SK-N-SH treated with all-trans-retinoic acid at 6 μM for 48 hours (cell line): ENCODE results near the gene CACNB4.
"Not testable (repeated sequence)": the region's sequence is repeated elsewhere in the genome, so short reads cannot be mapped to it uniquely, and the experiment has no call there.

ENCODE experiments used
- ATAC-seq: fragments of 200-7000 bp; cut with Tn5 transposase; 3 replicates; pipeline ENCODE4 v1.9.1; 2020; ENCODE audit warnings: mild to moderate bottlenecking, moderate library complexity
- BACH2 ChIP-seq: fragments of 250-450 bp; sonication (Bioruptor Pico); IDR thresholded peaks from 2 replicates; pipeline ENCODE4 v1.9.0; 2021; ENCODE audit warnings: mild to moderate bottlenecking, borderline replicate concordance
- ESRRG ChIP-seq: fragments of 250-450 bp; sonication (Bioruptor Pico); IDR thresholded peaks from 2 replicates; pipeline ENCODE4 v1.6.1; 2021; ENCODE audit warnings: mild to moderate bottlenecking
- GLIS3 ChIP-seq: fragments of 250-450 bp; sonication (Bioruptor Pico); IDR thresholded peaks from 2 replicates; pipeline ENCODE4 v1.5.0; 2020; ENCODE audit warnings: mild to moderate bottlenecking, moderate library complexity
- ISL1 ChIP-seq: fragments of 250-450 bp; sonication (Bioruptor Pico); IDR thresholded peaks from 2 replicates; pipeline ENCODE4 v2.1.2; 2022; ENCODE audit warnings: mild to moderate bottlenecking, moderate library complexity
- OSR1 ChIP-seq: fragments of 250-450 bp; sonication (Bioruptor Pico); IDR thresholded peaks from 2 replicates; pipeline ENCODE4 v1.8.0; 2022; ENCODE audit warnings: moderate library complexity, mild to moderate bottlenecking, inconsistent platforms
- PPARA ChIP-seq: fragments of 250-450 bp; sonication (Bioruptor Pico); IDR thresholded peaks from 2 replicates; pipeline ENCODE4 v1.5.0; 2020; ENCODE audit warnings: mild to moderate bottlenecking, borderline replicate concordance
- RARB ChIP-seq: fragments of 250-450 bp; sonication (Bioruptor Pico); IDR thresholded peaks from 2 replicates; pipeline ENCODE4 v1.8.0; 2021; ENCODE audit warnings: mild to moderate bottlenecking, moderate library complexity
- SNAI2 ChIP-seq: fragments of 250-450 bp; sonication (Bioruptor Pico); IDR thresholded peaks from 2 replicates; pipeline ENCODE4 v1.5.0; 2020; ENCODE audit warnings: mild to moderate bottlenecking, moderate library complexity
- TCF4 ChIP-seq: fragments of 250-450 bp; sonication (Bioruptor Pico); IDR thresholded peaks from 2 replicates; pipeline ENCODE4 v1.8.0; 2021; ENCODE audit warnings: mild to moderate bottlenecking, moderate library complexity, borderline replicate concordance
- TOX ChIP-seq: fragments of 250-450 bp; sonication (Bioruptor Pico); IDR thresholded peaks from 2 replicates; pipeline ENCODE4 v1.8.0; 2021; ENCODE audit warnings: mild to moderate bottlenecking, moderate library complexity, borderline replicate concordance
- ZC3H10 ChIP-seq: fragments of 250-450 bp; sonication (Bioruptor Pico); IDR thresholded peaks from 2 replicates; pipeline ENCODE4 v1.5.1; 2021; ENCODE audit warnings: mild to moderate bottlenecking, moderate library complexity
- ZFP3 ChIP-seq: fragments of 250-450 bp; sonication (Bioruptor Pico); IDR thresholded peaks from 2 replicates; pipeline ENCODE4 v1.5.0; 2020; ENCODE audit warnings: mild to moderate bottlenecking, moderate library complexity
- ZFP30 ChIP-seq: fragments of 450-650 bp; formaldehyde crosslinking; IDR thresholded peaks from 2 replicates; pipeline ENCODE4 v1.5.0; 2022; ENCODE audit warnings: mild to moderate bottlenecking, moderate library complexity
- ZNF565 ChIP-seq: fragments of 450-650 bp; formaldehyde crosslinking; conservative IDR thresholded peaks from 2 replicates; pipeline ENCODE4 v1.5.0; 2020; ENCODE audit warnings: low read depth, mild to moderate bottlenecking, moderate library complexity
- ZNF70 ChIP-seq: fragments of 450-650 bp; formaldehyde crosslinking; IDR thresholded peaks from 2 replicates; pipeline ENCODE4 v1.5.0; 2020; ENCODE audit warnings: mild to moderate bottlenecking, moderate library complexity
- TF ChIP-seq, protein P1 (sequence below): fragments of 250-450 bp; sonication (Bioruptor Pico); IDR thresholded peaks from 2 replicates; pipeline ENCODE4 v1.5.0; 2020; ENCODE audit warnings: mild to moderate bottlenecking, moderate library complexity
- TF ChIP-seq, protein P2 (sequence below): fragments of 250-450 bp; sonication (Bioruptor Pico); IDR thresholded peaks from 2 replicates; pipeline ENCODE4 v1.8.0; 2021; ENCODE audit warnings: low read depth, mild to moderate bottlenecking, moderate library complexity, borderline replicate concordance
- TF ChIP-seq, protein P3 (sequence below): fragments of 250-450 bp; sonication (Bioruptor Pico); IDR thresholded peaks from 2 replicates; pipeline ENCODE4 v1.8.0; 2020; ENCODE audit warnings: mild to moderate bottlenecking, moderate library complexity, borderline replicate concordance
- TF ChIP-seq, protein P4 (sequence below): fragments of 250-450 bp; sonication (Bioruptor Pico); IDR thresholded peaks from 2 replicates; pipeline ENCODE4 v1.5.1; 2020; ENCODE audit warnings: low read depth, mild to moderate bottlenecking, moderate library complexity
- TF ChIP-seq, protein P5 (sequence below): fragments of 250-450 bp; sonication (Bioruptor Pico); IDR thresholded peaks from 2 replicates; pipeline ENCODE4 v1.5.1; 2021; ENCODE audit warnings: mild to moderate bottlenecking, moderate library complexity

The CACNB4 gene

GRCh38 chr2:152090726-152091125 is 8.1 kb downstream of the CACNB4 start:
- not testable (repeated sequence) for ATAC-seq

- no peak for TF ChIP-seq ESRRG (CRISPR knock-in tag)
- TF ChIP-seq BACH2 (CRISPR knock-in tag) = no peak
- ATAC-seq = no peak
Observed at GRCh38 chr2:152089238-152089637, 9.6 kb downstream of the CACNB4 start.

DNA sequence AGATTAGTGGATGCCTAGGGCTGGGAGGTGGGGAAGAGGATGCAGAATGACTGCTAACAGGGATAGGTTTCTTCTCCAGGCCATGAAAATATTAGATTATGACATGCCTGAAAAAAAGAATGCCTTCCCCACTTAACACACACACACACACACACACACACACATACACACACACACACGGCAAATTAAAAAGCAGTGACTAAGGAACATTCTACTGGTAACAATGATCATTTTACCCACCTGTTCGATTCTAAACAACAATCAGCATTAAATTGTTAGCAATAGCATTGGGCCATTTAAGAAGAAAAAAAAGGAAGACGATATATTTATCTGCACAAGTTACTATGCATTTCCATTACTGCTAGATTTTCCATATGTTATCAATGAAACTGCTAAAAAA is 10.8 kb downstream of the CACNB4 start:
- no peak for ATAC-seq
- TF ChIP-seq PPARA (CRISPR knock-in tag) (no peak), ESRRG (CRISPR knock-in tag) (no peak), ISL1 (CRISPR knock-in tag) (no peak), RARB (no peak), TCF4 (CRISPR knock-in tag) (no peak), ZNF565 (no peak), TOX (CRISPR knock-in tag) (no peak), BACH2 (CRISPR knock-in tag) (no peak), ZC3H10 (CRISPR knock-in tag) (no peak), GLIS3 (CRISPR knock-in tag) (no peak), OSR1 (no peak), SNAI2 (CRISPR knock-in tag) (no peak), ZNF70 (CRISPR knock-in tag) (no peak), ZFP3 (CRISPR knock-in tag) (no peak)
- TF ChIP-seq, protein P1, sequence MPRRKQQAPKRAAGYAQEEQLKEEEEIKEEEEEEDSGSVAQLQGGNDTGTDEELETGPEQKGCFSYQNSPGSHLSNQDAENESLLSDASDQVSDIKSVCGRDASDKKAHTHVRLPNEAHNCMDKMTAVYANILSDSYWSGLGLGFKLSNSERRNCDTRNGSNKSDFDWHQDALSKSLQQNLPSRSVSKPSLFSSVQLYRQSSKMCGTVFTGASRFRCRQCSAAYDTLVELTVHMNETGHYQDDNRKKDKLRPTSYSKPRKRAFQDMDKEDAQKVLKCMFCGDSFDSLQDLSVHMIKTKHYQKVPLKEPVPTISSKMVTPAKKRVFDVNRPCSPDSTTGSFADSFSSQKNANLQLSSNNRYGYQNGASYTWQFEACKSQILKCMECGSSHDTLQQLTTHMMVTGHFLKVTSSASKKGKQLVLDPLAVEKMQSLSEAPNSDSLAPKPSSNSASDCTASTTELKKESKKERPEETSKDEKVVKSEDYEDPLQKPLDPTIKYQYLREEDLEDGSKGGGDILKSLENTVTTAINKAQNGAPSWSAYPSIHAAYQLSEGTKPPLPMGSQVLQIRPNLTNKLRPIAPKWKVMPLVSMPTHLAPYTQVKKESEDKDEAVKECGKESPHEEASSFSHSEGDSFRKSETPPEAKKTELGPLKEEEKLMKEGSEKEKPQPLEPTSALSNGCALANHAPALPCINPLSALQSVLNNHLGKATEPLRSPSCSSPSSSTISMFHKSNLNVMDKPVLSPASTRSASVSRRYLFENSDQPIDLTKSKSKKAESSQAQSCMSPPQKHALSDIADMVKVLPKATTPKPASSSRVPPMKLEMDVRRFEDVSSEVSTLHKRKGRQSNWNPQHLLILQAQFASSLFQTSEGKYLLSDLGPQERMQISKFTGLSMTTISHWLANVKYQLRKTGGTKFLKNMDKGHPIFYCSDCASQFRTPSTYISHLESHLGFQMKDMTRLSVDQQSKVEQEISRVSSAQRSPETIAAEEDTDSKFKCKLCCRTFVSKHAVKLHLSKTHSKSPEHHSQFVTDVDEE (CRISPR knock-in tag) = no peak
- TF ChIP-seq, protein P2, sequence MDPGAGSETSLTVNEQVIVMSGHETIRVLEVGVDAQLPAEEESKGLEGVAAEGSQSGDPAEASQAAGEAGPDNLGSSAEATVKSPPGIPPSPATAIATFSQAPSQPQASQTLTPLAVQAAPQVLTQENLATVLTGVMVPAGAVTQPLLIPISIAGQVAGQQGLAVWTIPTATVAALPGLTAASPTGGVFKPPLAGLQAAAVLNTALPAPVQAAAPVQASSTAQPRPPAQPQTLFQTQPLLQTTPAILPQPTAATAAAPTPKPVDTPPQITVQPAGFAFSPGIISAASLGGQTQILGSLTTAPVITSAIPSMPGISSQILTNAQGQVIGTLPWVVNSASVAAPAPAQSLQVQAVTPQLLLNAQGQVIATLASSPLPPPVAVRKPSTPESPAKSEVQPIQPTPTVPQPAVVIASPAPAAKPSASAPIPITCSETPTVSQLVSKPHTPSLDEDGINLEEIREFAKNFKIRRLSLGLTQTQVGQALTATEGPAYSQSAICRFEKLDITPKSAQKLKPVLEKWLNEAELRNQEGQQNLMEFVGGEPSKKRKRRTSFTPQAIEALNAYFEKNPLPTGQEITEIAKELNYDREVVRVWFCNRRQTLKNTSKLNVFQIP (CRISPR knock-in tag) = no peak
- TF ChIP-seq, protein P3, sequence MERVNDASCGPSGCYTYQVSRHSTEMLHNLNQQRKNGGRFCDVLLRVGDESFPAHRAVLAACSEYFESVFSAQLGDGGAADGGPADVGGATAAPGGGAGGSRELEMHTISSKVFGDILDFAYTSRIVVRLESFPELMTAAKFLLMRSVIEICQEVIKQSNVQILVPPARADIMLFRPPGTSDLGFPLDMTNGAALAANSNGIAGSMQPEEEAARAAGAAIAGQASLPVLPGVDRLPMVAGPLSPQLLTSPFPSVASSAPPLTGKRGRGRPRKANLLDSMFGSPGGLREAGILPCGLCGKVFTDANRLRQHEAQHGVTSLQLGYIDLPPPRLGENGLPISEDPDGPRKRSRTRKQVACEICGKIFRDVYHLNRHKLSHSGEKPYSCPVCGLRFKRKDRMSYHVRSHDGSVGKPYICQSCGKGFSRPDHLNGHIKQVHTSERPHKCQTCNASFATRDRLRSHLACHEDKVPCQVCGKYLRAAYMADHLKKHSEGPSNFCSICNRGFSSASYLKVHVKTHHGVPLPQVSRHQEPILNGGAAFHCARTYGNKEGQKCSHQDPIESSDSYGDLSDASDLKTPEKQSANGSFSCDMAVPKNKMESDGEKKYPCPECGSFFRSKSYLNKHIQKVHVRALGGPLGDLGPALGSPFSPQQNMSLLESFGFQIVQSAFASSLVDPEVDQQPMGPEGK (CRISPR knock-in tag) = no peak
- TF ChIP-seq, protein P4, sequence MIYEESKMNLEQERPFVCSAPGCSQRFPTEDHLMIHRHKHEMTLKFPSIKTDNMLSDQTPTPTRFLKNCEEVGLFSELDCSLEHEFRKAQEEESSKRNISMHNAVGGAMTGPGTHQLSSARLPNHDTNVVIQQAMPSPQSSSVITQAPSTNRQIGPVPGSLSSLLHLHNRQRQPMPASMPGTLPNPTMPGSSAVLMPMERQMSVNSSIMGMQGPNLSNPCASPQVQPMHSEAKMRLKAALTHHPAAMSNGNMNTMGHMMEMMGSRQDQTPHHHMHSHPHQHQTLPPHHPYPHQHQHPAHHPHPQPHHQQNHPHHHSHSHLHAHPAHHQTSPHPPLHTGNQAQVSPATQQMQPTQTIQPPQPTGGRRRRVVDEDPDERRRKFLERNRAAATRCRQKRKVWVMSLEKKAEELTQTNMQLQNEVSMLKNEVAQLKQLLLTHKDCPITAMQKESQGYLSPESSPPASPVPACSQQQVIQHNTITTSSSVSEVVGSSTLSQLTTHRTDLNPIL (CRISPR knock-in tag) = no peak
- TF ChIP-seq, protein P5, sequence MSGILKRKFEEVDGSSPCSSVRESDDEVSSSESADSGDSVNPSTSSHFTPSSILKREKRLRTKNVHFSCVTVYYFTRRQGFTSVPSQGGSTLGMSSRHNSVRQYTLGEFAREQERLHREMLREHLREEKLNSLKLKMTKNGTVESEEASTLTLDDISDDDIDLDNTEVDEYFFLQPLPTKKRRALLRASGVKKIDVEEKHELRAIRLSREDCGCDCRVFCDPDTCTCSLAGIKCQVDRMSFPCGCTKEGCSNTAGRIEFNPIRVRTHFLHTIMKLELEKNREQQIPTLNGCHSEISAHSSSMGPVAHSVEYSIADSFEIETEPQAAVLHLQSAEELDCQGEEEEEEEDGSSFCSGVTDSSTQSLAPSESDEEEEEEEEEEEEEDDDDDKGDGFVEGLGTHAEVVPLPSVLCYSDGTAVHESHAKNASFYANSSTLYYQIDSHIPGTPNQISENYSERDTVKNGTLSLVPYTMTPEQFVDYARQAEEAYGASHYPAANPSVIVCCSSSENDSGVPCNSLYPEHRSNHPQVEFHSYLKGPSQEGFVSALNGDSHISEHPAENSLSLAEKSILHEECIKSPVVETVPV (CRISPR knock-in tag) = no peak

DNA sequence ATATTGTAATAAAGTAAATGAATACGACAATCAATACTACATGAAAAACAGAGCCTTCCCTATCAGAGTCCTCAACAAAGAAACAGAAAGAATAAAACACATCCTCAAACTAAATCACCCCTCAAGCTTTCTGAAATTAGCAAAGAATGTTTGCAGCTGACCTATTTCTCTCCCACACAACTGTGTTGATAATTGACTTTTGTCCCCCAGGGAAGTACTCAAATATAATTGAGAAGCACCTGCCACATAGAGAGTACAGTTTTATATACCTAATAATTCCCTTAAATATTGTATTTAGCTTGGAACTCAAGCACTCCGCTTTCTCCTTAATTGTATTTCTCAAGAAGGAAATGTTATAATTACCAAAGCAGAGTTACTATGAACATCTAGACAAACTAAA is 12.6 kb downstream of the CACNB4 start:
- TF ChIP-seq ZC3H10 (CRISPR knock-in tag) (no peak), TCF4 (CRISPR knock-in tag) (no peak), TOX (CRISPR knock-in tag) (no peak), BACH2 (CRISPR knock-in tag) (no peak), ESRRG (CRISPR knock-in tag) (no peak), GLIS3 (CRISPR knock-in tag) (no peak), OSR1 (no peak), ISL1 (CRISPR knock-in tag) (no peak), ZFP30 (CRISPR knock-in tag) (no peak), SNAI2 (CRISPR knock-in tag) (no peak), PPARA (CRISPR knock-in tag) (no peak)
- TF ChIP-seq, protein P5 (CRISPR knock-in tag) = no peak
- TF ChIP-seq, protein P4 (CRISPR knock-in tag) = no peak
- TF ChIP-seq, protein P2 (CRISPR knock-in tag) = no peak
- TF ChIP-seq, all 23 proteins: peak for 0
- ATAC-seq = no peak
